Endothelial cell of umbilical vein (primary cell): Measurements from ENCODE around the gene H2BW1. TPM values are rescaled to one million over a fixed set of nuclear protein-coding genes. Genes with fewer than 3 reads are reported as not detected.

ENCODE experiments used
- polyA plus RNA-seq, 4 experiments: library from polyadenylated mRNA; depleted of rRNA in 3 of 4; stranded (reverse) in 3 of 4; unstranded in 1 of 4; fragments of >200 nt; gene quantifications; 2 replicates each; pipeline versions ENCODE4 v1.2.1 to v1.2.3, GENCODE V29; 2011 to 2012; ENCODE audit warnings: missing spikeins in 1 of 4
- total RNA-seq: library from RNA; stranded (reverse); gene quantifications from 2 replicates; pipeline ENCODE4 v1.2.3, GENCODE V29; 2021

The H2BW1 gene
- total and polyA plus RNA-seq, 2 donors (not counting 3 experiments of a cell fraction or from before 2014, with no cell fraction given): not detected

Other genes with a start within 250 kb of the H2BW1 start
- gene PLP1, start 236.9 kb downstream of the H2BW1 start, total RNA-seq: not detected in 2 replicates
- not detected in 2 replicates for gene PLP1, start 236.9 kb downstream of the H2BW1 start, polyA plus RNA-seq
- gene RAB9B, start 181.5 kb downstream of the H2BW1 start, total RNA-seq: 0.23 and 0.55 TPM in 2 replicates
- 0.18 and 0.21 TPM in 2 replicates for gene RAB9B, start 181.5 kb downstream of the H2BW1 start, polyA plus RNA-seq
- 15.1 and 18.9 TPM in 2 replicates for gene TMSB15B, start 51.1 kb downstream of the H2BW1 start, total RNA-seq
- 12.1 and 14.5 TPM in 2 replicates for gene TMSB15B, start 51.1 kb downstream of the H2BW1 start, polyA plus RNA-seq
- not detected in 2 replicates for gene H2BW2, start 26.2 kb upstream of the H2BW1 start, total RNA-seq
- gene H2BW2, start 26.2 kb upstream of the H2BW1 start, polyA plus RNA-seq: not detected in 2 replicates
- 6.9 and 7.0 TPM in 2 replicates for gene TMSB15C, start 62.5 kb upstream of the H2BW1 start, total RNA-seq
- 2.5 and 3.1 TPM in 2 replicates for gene TMSB15C, start 62.5 kb upstream of the H2BW1 start, polyA plus RNA-seq
- 1.6 and 2.3 TPM in 2 replicates for gene ZCCHC18, start 98.8 kb upstream of the H2BW1 start, total RNA-seq
- gene ZCCHC18, start 98.8 kb upstream of the H2BW1 start, polyA plus RNA-seq: 2.5 and 2.7 TPM in 2 replicates
- gene SLC25A53, start 143.3 kb upstream of the H2BW1 start, total RNA-seq: 5.7 and 6.3 TPM in 2 replicates
- gene SLC25A53, start 143.3 kb upstream of the H2BW1 start, polyA plus RNA-seq: 3.0 and 4.6 TPM in 2 replicates
- gene FAM199X, start 152.7 kb upstream of the H2BW1 start, total RNA-seq: 16.8 and 18.1 TPM in 2 replicates
- 2.7 and 4.0 TPM in 2 replicates for gene FAM199X, start 152.7 kb upstream of the H2BW1 start, polyA plus RNA-seq
- gene ESX1, start 241.2 kb upstream of the H2BW1 start, total RNA-seq: not detected in 2 replicates
- gene ESX1, start 241.2 kb upstream of the H2BW1 start, polyA plus RNA-seq: 0.05 TPM in 1 of 2 replicates, not detected in the other